Nephron (organoid): Measurements from ENCODE around the gene HSPD1.

Experiments
- H3K27ac Mint-ChIP-seq, 3 experiments: 2 replicates each; pipeline ENCODE4 v1.8.0; 2020; ENCODE audit warnings: mixed read lengths in 3 of 3, mild to moderate bottlenecking in 2 of 3, moderate library complexity in 1 of 3
- H3K27me3 Mint-ChIP-seq: 2 replicates; pipeline ENCODE4 v1.8.0; 2021; ENCODE audit warnings: low read depth, mild to moderate bottlenecking, moderate library complexity, mixed read lengths
- H3K36me3 Mint-ChIP-seq: 2 replicates; pipeline ENCODE4 v1.8.0; 2020; ENCODE audit warnings: low read depth, mixed read lengths
- H3K4me1 Mint-ChIP-seq: 2 replicates; pipeline ENCODE4 v1.8.0; 2020; ENCODE audit warnings: mixed read lengths
- H3K4me3 Mint-ChIP-seq, 3 experiments: 2 replicates each; pipeline ENCODE4 v1.8.0; 2020; ENCODE audit warnings: mild to moderate bottlenecking in 3 of 3, mixed read lengths in 3 of 3, moderate library complexity in 2 of 3
- H3K9me3 Mint-ChIP-seq: 2 replicates; pipeline ENCODE4 v1.8.0; 2020; ENCODE audit warnings: mixed read lengths
- TF ChIP-seq, protein P1 (sequence below), 3 experiments: fragments of 200-600 bp; sonication (generic); IDR thresholded peaks; one replicate each; pipeline ENCODE4 v1.5.0; 2021; ENCODE audit warnings: antibody characterized with exemption in 3 of 3; ENCODE audit not compliant: unreplicated experiment in 3 of 3

The HSPD1 gene

DNA sequence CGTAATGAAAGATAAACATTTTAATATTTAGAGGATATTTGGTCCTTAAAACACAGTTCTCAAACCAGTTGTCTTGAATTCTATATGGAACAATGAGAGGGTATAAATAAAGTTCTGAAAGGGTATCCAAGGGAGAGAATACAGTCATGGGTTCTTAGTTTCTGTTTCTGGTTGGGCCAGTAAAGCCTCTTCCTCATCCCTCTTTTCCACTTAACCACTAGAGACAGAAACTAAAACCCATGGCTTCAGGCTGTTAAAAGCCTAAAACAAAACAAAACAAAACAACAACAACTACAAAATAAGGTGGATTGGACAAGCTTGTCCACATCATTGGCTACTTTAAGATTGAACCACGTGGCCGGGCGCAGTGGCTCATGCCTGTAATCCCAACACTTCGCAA, 27.5 kb downstream of the HSPD1 start:
- Mint-ChIP-seq H3K4me1 (no peaks in the 10 kb centered on the region), H3K27ac (no peak overlapping the region), H3K9me3 (no peaks in the 10 kb centered on the region), H3K4me3 (no peak overlapping the region), H3K36me3 (peaks cover 39% of the 10 kb centered on the region), H3K27me3 (no peaks in the 10 kb centered on the region)
- TF ChIP-seq, protein P1, sequence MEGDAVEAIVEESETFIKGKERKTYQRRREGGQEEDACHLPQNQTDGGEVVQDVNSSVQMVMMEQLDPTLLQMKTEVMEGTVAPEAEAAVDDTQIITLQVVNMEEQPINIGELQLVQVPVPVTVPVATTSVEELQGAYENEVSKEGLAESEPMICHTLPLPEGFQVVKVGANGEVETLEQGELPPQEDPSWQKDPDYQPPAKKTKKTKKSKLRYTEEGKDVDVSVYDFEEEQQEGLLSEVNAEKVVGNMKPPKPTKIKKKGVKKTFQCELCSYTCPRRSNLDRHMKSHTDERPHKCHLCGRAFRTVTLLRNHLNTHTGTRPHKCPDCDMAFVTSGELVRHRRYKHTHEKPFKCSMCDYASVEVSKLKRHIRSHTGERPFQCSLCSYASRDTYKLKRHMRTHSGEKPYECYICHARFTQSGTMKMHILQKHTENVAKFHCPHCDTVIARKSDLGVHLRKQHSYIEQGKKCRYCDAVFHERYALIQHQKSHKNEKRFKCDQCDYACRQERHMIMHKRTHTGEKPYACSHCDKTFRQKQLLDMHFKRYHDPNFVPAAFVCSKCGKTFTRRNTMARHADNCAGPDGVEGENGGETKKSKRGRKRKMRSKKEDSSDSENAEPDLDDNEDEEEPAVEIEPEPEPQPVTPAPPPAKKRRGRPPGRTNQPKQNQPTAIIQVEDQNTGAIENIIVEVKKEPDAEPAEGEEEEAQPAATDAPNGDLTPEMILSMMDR (IDR thresholded peaks at IDR 0.05; ENCODE audit: unreplicated experiment in 3 of 3) = no peak

DNA sequence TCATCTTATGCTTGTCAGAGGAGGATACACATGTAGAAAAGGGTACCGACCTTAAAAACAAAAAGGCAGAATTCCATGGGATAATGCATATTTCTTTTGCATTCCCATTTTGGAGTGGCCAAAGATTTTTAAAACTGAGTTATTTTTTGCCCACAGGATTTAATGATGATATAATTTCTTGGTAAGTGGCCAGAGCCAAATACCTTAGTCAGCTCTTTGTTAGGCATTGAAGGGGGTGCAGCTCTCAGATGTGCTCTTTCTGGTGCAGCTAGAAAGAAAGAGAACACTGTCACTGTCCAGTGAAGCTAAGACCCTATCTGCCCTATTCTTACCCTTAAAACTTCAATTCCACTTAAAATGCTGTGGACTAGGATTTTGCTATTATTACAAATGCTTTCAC, 35.5 kb downstream of the HSPD1 start:
- Mint-ChIP-seq H3K4me1 (no peaks in the 10 kb centered on the region), H3K36me3 (peaks cover 35% of the 10 kb centered on the region), H3K27me3 (no peaks in the 10 kb centered on the region), H3K4me3 (no peak overlapping the region), H3K9me3 (no peaks in the 10 kb centered on the region), H3K27ac (no peak overlapping the region)
- TF ChIP-seq, protein P1 (IDR thresholded peaks at IDR 0.05; ENCODE audit: unreplicated experiment in 3 of 3) = no peak

DNA sequence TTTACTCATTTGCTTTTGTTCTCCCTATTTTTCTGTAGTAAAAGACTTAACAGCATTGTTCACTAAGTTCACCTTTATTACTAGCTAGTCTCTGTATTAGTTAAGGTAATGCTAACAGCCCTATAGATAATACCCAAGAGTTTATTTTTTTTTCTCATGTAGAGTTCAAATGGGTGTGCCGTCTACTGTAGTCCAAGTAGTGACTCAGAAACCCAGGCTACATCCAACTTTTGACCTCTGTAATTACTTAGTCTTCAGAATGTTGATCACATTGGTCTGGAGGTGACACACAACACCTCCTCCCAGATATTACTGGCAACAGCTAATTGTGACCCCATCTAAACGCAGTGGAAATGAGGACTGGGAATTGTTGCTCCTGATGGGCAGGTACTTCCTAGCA, 38.6 kb downstream of the HSPD1 start:
- H3K36me3 Mint-ChIP-seq = peaks cover 19% of the 10 kb centered on the region
- H3K27ac Mint-ChIP-seq = no peak overlapping the region
- no peak overlapping the region for H3K4me3 Mint-ChIP-seq
- no peaks in the 10 kb centered on the region for H3K9me3 Mint-ChIP-seq
- TF ChIP-seq, protein P1 (IDR thresholded peaks at IDR 0.05; ENCODE audit: unreplicated experiment in 3 of 3) = no peak
- H3K27me3 Mint-ChIP-seq = no peaks in the 10 kb centered on the region
- H3K4me1 Mint-ChIP-seq = no peaks in the 10 kb centered on the region

DNA sequence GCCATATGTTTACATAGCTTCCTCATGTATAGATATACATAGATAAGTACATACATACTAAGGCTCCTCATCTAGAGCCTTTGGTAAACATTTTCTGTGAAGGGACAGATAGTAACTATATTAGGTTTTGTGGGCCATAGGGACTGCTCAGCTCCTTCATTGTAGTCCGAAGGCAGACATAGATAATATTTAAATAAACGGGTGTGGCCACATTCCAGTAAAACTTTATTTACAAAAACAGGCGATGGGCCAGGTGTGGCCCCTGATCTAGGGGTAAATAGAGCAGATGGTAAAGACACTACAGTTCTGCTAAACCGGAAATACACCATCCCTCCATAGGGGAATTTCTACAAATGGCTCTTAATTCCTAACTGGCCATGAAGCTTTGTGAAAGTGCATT, 39.0 kb downstream of the HSPD1 start:
- TF ChIP-seq, protein P1 (IDR thresholded peaks at IDR 0.05; ENCODE audit: unreplicated experiment in 3 of 3) = no peak
- Mint-ChIP-seq H3K9me3 (no peaks in the 10 kb centered on the region), H3K4me3 (no peak overlapping the region), H3K27me3 (no peaks in the 10 kb centered on the region), H3K36me3 (peaks cover 16% of the 10 kb centered on the region), H3K4me1 (no peaks in the 10 kb centered on the region), H3K27ac (no peak overlapping the region)

DNA sequence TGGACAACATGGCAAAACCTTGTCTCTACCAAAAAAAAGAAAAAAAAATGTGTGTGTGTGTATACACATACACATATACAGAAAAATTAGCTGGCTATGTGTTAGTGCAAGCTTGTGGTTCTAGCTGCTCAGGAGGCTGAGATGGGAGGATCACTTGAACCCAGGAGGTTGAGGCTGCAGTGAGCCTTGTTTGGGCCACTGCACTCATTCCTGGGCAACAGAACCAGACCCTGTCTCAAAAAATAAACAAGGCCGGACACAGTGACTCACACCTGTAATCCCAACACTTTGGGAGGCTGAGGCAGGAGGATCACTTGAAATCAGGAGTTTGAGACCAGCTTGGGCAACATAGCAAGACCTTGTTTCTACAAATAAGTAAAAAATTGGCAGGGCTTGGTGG, 44.2 kb downstream of the HSPD1 start:
- Mint-ChIP-seq H3K9me3 (no peaks in the 10 kb centered on the region), H3K4me3 (peak overlapping the region in 2 of 3 experiments; percentile 51 to 60), H3K27ac (no peak overlapping the region), H3K27me3 (no peaks in the 10 kb centered on the region), H3K4me1 (peaks cover 13% of the 10 kb centered on the region), H3K36me3 (peaks cover under 1% of the 10 kb centered on the region)
- TF ChIP-seq, protein P1 (IDR thresholded peaks at IDR 0.05; ENCODE audit: unreplicated experiment in 3 of 3) = no peak

DNA sequence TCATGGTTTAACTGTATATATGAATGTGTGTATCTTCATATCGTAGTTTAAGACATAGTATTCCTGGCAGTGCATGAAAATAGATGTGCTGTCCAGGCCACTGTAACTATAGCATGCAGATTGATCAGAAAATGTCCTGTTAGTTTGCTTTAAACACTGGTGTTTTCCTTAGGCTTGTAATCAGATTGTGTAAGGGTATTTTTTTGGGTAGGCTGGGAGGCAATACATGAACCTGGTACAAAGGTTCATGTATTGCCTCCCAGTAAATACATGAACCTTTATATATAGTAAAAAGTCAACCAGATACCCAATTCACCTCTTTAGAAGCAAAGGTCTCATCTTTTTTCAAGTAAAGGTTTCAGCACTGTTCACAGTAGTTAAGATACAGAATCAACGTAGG, 44.7 kb downstream of the HSPD1 start:
- peak overlapping the region; percentile 99 to 100 (median 100) for H3K27ac Mint-ChIP-seq
- no peaks in the 10 kb centered on the region for H3K27me3 Mint-ChIP-seq
- H3K4me3 Mint-ChIP-seq = peak overlapping the region; percentile 99 to 100 (median 99)
- TF ChIP-seq, protein P1 (IDR thresholded peaks at IDR 0.05; ENCODE audit: unreplicated experiment in 3 of 3) = no peak
- H3K4me1 Mint-ChIP-seq = peaks cover 13% of the 10 kb centered on the region
- H3K36me3 Mint-ChIP-seq = no peaks in the 10 kb centered on the region
- H3K9me3 Mint-ChIP-seq = no peaks in the 10 kb centered on the region
